Stimulated activated CD4-positive, alpha-beta T cell treated with anti-CD3 and anti-CD28 coated beads, TNF-alpha, amount 100 ng/mL, for 4 hours (primary cell): Measurements from ENCODE around the gene EPHB1.

Experiments used
- DNase-seq, 3 experiments: peaks; one replicate each; pipeline ENCODE4 v3.0.0-alpha.2; 2020; ENCODE audit warnings: low read depth in 3 of 3

Gene EPHB1

DNA sequence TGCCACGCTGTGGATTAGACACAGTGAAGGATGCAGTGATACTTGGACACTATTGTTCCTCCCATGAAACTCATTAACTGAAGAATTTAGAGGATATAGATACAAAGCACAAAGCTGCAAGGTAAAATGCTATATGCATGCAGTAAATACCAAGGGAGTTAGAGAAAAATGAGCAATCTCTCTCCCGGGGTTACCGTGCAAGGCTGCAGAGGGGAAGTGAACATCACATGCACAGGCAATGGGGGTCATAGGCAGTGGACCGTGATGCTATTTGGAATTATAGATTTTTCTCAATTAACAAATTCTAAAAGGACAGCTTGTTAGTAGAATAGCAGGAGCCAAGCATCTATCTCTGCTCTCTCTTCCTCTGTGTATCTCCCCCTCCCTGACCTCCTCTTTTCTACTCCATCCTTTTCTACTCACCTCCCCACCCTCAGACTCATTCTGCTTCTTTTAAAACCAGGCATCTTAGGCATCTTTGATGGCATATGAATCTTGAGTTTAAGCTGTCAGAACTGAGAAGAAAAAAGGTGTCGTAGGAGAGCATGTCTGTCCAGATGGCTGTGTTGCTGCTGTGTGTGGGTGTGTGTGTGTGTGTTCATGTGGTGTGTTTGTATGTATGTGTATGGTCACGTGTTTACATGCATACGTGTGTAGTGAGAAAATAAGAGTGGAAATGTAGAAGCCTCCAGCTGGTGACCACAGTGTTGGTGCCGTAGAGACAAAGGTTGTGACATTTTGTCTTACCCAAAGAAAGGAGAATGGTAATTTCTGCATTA lies 339.0 kb downstream of the EPHB1 start:
- DNase-seq, result no peak

DNA sequence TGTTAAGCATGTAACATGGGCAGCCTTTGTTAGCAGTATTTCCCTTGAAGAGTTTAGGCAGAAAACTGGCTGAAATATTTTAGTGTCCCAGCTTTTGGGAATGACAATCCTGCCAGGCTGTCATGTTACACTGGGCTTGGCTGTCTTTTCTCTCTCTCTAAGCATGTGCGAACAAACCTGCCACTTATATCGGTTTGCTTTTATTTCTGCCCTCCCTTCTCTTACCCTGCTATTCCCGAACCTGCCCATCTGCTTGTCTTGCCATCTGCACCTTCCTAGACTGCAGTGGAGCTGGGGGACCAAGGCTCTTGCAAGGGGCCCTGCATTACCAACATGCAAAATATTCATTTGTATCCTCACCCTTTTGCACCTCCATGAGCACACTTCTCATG lies 339.6 kb downstream of the EPHB1 start:
- no peak for DNase-seq

DNA sequence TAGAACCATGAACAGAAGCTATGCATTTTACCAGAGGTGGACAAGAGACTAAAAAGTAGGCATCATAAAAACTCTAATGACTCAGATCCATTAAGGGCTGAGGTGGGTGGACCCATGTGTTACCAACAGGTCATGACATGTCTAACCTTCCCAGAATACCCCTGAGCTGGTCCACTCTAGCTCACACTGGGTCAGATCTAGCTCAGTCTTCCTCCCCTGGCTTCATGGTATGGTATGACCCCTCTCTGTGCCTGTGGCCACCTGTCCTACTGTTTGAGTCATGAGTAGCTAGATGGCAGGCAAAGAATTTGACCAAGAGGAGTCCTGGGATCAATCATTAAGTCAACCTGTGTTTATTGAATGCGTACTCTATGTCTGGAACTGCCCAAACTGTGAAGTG lies 340.4 kb downstream of the EPHB1 start:
- DNase-seq, result no peak

DNA sequence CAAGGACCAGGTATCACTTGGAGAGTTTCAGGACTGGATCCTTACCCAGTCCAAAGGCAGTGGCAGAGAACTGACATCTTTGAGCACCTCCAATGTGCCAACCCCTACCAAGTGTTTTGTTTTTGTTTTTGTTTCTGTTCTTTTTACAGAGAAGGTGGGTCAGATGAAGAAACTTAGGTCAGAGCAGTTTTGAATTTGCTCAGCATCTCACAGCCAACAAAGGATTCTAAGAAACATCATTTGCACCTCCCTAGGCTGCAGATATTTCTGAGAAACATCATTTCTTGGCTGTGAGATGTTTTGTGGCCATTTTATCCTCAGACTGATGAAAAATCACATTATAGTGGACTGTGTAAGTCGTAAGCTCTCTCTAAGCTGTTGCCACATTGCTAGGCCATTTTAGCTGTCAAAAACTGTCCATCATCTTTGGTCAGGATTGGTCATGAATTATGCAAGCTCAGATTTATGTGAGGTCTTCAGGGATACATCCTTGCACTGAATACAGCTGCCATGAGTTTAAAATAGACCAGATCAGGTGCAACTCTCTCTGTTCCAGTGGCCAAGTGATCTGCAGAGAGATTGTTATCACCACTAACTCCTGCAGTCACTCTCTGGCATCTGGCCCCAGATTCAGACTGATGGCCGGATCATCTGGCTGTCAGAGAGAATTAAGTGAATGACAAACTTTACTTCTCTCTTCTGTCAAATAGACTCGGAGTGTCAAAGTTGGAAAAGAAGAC lies 341.5 kb downstream of the EPHB1 start:
- DNase-seq, result no peak

DNA sequence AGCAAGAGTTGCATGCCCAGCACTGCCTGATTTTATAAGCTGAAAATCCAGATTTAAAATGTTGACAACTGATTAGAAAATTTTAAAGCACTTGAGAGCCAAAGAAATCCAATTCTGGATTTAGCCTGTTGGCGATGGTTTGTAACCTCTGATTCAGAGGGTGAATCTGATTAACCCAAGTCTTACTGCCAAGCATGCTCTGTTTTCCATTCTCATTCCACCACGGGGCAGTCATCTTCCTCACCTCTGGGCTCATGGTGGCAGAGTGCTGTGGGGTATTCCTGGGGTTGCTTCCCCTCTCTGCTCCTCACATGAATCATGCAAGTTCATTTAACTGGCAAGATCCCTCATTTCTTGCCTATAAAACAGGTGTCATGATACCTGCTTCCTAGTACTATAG lies 342.2 kb downstream of the EPHB1 start:
- no peak for DNase-seq

DNA sequence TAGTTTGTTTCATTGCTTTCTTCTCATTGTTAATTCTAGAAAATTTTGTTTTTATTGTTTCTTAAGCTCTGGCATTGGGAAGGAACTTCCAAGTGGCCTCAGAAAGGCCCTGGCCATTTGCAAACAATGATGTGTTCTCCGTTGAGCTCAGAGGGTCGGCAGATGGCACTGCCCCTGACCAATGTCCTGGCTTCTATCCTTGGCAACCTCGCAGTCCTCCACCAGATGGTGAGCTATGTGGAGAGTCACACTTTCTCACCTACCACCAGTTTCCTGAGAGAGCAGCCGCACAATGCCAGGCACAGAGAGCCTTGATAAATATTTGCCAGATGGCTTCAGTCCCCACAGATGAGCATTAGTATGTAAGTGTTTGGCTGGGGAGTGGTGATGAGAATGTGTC lies 343.7 kb downstream of the EPHB1 start:
- DNase-seq, result no peak

DNA sequence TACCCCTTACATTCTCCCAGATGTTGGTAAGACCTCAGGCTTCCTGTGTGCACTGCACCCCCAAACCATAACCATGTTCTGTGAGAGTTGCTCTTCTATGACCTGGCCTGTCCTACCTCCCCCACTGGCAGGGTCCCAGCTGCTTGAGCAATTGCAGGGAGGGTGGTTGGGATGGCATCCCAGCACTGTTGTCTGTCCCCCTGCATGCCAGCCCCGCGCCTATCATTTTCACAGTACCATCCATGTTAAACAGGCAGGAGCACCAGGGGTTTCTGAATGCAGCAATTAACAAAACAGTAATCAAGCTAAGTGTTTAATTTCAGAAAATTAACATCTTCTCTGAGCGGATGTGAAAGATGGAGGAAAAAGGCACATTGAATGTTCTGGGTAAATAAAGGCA lies 345.5 kb downstream of the EPHB1 start:
- no peak for DNase-seq

DNA sequence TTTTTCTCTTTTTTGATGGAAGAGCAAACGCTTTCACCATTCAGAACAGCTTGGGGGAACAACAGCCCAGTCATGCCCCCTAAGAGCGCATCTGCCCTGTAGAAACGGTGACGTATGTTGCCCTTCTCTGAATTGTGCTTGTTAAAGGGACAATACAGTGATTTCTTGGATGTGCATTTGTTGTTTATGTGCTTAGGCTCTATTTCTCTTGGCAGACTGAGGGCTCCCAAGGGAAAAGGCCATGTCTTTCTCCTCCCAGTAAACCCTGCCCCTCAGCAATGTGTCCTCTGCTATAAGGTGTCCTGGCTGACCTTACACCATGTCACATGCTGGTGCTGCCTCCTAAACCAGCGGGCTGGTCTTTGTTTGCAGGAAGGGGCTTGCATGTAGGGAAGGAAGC lies 346.1 kb downstream of the EPHB1 start:
- DNase-seq, result no peak

DNA sequence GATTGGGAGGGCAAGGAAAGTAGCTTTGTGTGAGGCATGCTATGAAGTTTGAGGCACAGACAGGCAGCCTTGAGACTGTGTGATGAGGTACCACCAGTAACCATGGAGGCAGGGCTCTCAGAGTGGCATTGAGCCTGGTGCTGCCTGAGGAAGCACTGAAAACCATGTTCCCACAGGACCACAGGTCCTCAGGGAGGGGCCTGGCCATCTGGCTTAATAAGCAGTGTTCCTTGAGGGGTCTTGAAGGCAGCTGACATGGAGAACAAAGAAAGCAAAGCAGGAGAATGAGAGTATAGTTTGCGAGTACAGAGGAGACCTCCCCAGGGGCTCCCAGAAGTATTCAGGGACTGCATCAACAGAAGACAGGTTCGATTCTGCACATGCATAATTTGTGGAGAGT lies 346.6 kb downstream of the EPHB1 start:
- no peak for DNase-seq

DNA sequence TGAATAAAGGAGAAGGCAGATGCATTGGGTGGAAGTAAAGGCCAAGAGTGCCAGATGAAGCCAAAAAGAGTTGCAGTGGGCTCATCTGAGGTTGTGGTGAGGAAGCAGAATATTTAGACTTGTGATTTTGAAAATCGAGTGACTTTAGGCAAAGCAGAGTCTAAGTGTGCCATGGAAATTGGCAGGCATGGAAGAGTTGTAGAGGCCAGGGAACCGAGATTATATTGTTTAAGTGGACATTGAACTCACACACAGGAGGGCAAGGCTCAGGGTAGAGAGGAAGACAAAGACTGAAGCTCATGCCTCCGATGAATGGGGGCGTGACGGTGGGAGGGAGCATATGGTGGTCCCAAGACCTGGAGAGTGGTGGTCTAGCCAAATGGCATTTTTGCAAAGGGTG lies 347.5 kb downstream of the EPHB1 start:
- no peak for DNase-seq

DNA sequence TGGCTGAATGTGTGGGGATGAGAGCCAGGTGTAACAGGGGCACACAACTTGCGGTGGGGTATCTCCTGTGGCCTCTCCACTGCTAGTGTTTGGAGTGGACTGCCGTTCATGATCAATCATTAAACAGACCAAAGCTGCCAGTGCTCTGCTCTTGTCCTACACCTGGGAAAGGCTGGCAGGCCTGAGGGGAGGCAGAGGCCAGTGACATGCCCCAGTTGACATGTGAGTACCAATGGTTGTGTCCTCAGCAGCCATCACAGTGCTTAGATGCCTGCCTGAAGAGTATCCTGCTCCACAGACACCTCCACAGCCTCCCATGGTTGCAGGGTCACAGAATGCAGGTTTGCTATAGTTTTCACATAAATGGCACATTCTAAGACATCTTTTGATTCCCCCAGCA lies 348.4 kb downstream of the EPHB1 start:
- DNase-seq, result no peak

DNA sequence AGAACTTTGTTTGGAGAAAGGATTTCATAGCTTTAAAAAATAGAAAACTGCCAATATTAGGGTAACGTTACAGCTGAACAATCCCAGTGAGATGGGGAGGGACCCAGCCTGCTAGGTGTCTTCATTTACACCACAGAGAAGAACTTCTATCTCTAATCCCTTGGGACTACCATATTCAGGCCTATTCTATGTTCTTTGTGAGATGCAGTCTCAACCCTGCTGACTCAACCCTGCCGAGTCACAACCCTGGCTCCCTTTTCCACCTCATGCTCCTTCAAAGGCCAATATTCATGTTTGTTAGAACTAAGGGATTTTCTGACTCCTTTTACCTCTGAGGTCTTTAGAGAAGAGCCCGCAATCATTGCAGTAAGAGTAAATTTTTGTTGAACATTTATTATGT lies 350.5 kb downstream of the EPHB1 start:
- DNase-seq, result no peak

DNA sequence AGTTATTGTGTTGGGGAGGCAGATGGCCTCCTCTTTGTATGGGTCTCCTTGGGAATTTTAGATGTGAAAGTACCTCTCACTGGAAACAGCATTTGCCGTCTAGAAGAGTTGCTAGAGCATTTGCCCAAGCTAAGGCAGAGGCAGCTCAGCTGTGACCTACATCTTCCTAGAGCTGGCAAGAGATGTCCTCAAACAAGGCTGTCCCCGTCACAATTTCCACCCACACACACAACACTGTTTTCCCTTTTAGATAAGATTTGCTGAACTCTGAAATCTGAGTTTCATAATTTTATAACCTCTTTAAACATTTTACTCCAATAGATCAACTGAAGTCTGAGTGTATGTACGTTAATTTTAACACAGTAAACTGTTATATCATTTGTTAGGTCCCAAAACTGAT lies 352.6 kb downstream of the EPHB1 start:
- no peak for DNase-seq

DNA sequence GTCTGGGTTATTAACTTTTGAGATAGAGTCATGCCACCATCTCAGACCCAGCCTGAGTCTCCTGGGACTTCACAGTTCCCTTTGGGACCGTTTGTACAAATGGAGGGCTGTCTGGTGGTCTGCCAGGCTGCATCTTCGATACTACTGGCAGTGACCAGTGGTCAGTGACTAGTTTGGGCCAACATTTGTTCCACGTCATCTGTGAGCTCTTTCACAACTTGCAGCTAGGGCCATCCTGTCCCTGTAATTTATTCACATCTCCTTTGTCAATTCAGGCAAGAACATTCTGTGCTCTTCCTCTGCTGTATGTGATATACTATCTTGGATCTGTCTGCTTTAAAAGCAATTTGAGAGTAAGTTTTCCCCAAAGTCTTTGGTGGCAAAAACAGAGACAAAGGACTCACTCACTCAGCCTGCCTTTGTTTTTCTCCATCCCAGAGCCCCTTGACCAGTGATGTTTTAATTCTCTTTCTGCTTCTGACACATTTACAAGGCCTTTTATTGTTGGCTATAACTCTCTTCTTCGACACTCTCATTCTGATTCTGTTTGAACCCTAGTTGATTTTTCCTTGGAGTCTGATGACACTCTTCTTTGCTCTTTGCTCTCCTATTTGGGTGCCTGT lies 353.4 kb downstream of the EPHB1 start:
- DNase-seq, result no peak

DNA sequence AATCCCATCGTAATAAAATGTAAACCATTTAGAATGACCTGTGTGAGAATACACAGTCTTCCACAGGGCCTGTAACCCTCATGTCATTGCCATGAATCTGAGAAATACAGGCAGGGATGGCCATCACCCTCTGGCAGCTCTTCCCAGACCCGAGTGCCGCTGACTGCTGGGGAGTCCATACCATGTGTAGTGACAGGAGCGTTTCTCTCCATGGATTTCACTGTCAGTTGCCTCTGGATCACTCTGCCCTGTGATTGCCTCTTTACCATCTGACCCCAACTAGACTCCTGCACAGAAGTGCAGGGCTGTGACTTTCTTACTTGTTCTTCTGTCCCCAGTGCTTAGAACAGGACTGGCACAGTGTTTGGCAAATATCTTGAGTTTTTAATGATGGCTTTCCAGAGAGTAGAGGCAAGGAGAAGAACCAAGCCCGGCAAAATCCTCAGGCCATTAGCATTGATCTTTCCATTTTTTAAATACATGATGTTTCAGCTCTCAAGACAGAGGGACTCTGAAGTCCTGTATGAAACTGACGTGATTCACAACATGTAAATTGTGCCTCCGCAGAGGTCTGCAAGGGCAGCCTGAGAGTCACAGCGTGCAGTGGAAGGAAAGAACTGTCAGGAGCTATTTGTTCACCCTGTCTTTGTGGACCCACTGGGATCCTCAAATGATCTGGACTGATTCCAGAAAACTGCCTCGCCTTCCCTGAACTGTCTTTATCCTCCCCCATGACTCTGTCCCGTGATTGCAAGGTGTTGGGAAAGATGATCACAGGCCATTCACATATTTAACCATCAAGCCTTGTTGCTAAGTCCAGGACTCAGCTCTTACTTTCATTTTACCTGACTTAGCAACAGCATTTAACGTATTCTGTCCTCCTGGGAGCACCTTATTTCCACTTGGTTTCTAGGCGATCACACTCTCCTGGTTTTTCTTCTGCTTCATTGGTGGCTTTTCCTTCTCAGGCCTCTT lies 354.9 kb downstream of the EPHB1 start:
- DNase-seq, result no peak

DNA sequence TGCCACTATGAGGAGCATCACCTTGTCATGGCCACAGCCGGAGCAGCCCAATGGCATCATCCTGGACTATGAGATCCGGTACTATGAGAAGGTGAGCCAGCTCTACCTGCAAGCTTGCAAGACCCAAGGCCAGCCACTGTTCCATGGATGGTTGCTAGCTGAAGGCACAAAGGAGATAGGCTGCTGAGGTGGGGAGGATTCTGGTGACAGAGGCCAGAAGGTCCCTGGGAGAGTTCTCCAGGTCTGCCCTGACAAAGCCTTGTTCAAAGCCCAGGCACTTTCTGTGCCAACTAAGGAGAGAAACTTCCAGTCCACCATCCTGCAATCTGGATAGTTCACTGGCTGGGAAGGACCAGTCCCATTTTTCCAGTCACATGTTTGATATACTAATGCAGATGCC lies 359.1 kb downstream of the EPHB1 start:
- DNase-seq, result no peak

DNA sequence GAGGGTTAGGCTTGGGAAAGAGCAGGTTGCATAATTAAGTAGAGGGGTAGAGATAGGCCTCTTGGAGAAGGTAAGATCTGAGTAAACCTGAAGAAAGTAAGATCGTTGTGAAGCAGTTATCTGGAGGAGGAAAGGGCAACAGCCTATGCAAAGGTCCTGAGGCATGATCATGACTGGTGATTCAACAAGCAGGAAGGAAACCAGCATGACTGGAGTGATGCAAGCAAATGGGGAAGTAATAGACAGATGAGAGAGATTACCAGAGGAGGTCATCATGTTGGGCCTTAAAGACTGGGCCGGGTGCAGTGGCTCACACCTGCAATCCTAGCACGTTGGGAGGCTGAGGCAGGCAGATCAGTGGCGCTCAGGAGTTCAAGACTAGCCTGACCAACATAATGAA lies 360.2 kb downstream of the EPHB1 start:
- DNase-seq, result no peak

DNA sequence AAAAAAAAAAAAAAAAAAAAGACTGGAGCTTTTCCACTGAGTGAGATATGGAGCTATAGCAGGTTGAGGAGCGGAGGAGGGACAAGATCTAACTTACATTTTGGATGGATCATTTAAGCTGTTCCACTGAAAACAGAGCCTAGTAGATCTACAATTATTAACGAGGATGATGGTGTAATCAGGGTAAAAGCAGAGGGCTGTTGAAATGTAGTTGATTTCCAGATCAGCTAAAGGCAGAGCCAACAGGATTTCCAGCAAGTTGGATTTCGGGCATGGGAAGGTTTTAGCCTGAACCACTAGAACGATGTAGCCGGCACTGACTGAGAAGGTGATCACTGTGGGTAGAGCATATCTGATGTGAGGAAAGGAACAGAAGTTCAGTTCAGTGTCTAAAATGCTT lies 360.7 kb downstream of the EPHB1 start:
- DNase-seq, result no peak

DNA sequence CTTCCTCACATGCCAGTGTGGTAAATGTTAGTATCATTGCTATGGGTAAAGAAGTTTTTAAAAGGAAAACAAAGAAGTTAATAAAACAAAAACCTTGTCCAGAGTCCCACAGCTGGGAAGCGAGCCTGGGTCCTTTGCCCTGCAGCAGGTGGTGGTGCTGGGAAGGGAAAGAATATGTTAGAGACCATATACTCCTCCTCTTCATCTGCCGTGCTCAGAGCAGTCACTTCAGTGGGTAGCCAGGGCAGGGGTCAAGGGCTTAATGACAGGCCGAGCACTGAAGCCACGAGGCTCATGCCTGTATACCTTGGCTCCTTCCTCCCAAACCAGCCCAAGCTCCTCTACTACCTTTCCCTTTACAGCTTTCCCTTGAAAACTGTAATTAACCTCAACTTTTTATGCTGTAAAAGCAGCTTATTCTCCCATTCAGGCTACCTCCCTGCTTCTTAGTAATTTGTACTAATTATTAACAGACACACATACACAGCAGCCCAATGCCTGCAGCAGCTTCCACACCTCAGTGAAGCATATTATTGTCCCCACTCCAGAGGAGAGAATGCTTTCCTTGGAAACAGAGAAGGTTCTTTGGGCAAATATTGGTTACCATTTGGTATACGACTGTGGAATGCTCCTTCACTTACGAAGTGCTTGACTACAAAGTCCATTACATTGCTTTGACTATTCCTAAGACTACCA lies 362.1 kb downstream of the EPHB1 start:
- DNase-seq, result no peak

DNA sequence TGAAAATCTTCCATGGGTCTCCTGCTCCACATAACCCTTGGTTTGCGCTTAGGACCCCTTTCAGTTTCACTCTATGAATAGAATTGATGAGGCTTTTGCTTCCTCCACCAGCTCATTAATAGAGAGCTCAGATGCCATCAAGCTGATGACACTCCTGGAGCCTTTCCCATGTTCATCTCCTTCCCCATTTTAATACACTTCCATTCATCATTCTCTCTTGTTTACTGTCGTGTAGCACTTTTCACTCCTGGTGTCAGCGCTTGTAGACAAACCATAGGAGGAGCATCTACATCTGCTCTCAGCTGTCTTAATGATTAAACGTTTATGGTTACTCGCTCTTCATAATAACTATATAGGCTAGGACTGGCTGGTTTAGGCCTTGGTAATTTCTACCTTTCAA lies 363.5 kb downstream of the EPHB1 start:
- no peak for DNase-seq

DNA sequence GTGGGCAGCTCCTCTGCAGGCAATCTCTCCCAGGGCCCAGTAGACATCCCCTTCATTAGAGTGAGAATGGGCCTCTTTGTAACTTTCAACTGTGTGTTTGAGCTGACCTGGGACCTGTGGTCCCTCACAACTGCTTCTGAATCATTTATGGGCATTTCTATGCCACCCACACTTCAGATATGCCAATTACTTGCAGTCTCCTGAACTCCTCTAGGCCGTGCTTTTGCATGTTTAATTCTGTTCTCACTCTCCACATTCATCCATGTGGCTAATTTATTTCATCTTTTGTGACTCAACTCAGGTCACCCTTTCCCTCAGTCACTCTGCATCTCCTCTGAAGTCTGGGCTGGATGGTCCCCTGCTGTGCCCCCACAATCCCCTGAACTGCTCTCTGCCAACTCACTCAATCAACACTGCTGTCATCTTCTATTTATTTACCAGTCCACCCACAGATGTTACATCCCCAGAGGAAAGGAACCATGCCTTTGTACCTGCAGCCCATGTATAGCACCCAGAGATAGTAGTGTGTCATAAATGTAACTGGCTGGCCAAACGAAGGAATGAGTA lies 364.7 kb downstream of the EPHB1 start:
- DNase-seq, result no peak
